ENCODE data around the gene GNA14. TPM values are rescaled to one million over a fixed set of nuclear protein-coding genes. Genes with fewer than 3 reads are reported as not detected.

The GNA14 gene
- total RNA-seq, 1 experiment from 2014 or later = 0.25 TPM

- Histone ChIP-seq H3K4me3 (replicated peaks in 1 of 2; ENCODE audit: low read depth in 1 of 2, low read length in 2 of 2) (no peak overlapping the region), H3K27me3 (ENCODE audit: insufficient read depth, low read length) (no peaks in the 10 kb centered on the region), H3K4me2 (ENCODE audit: low read length) (no peak overlapping the region), H2AFZ (ENCODE audit: low read depth, low read length, poor library complexity, severe bottlenecking) (no peak overlapping the region), H3K9me2 (ENCODE audit: insufficient read depth) (no peaks in the 10 kb centered on the region), H3K36me3 (ENCODE audit: control insufficient read depth in 1 of 2, insufficient read depth in 2 of 2, low read length in 2 of 2) (no peaks in the 10 kb centered on the region), H3K79me2 (ENCODE audit: insufficient read depth, low read length) (no peaks in the 10 kb centered on the region), H4K20me1 (ENCODE audit: insufficient read depth) (no peaks in the 10 kb centered on the region), H3K9ac (ENCODE audit: low read length) (no peak overlapping the region), H3K27ac (ENCODE audit: low read depth, low read length) (no peak overlapping the region), H3K4me1 (ENCODE audit: control insufficient read depth in 1 of 2, insufficient read depth in 2 of 2, low read length in 2 of 2) (no peaks in the 10 kb centered on the region), H3K9me3 (ENCODE audit: control insufficient read depth in 1 of 2, insufficient read depth in 1 of 2, low read depth in 1 of 2, low read length in 2 of 2) (no peaks in the 10 kb centered on the region)
- BruUV-seq (replicated peaks) = no TSS peak
- ChIA-PET RAD21 (ENCODE audit: low non-redundant PET in 1 of 2, low total read pairs in 2 of 2, uncharacterized antibody in 2 of 2, unreplicated experiment in 2 of 2) (no interaction called here), POLR2A (no interaction called here), CTCF (no interaction called here)
- DNase-seq (ENCODE audit: low read depth, low spot score) (no peak), ATAC-seq (no peak)
- intact Hi-C loops (cut with micrococcal nuclease) = no loop called here
- TF ChIP-seq YY1 (IDR thresholded peaks at IDR 0.05; ENCODE audit: extremely low read depth, insufficient replicate concordance, low read depth, low read length) (no peak), RAD21 (IDR thresholded peaks at IDR 0.05; ENCODE audit: low read depth) (no peak), EZH2phosphoT487 (IDR thresholded peaks at IDR 0.05; ENCODE audit: borderline replicate concordance) (no peak), SRF (IDR thresholded peaks at IDR 0.05; ENCODE audit: low read depth) (no peak), EGR1 (IDR thresholded peaks at IDR 0.05; ENCODE audit: low read depth) (no peak), CEBPB (IDR thresholded peaks at IDR 0.05; ENCODE audit: low read depth) (no peak)
- TF ChIP-seq, protein P1, sequence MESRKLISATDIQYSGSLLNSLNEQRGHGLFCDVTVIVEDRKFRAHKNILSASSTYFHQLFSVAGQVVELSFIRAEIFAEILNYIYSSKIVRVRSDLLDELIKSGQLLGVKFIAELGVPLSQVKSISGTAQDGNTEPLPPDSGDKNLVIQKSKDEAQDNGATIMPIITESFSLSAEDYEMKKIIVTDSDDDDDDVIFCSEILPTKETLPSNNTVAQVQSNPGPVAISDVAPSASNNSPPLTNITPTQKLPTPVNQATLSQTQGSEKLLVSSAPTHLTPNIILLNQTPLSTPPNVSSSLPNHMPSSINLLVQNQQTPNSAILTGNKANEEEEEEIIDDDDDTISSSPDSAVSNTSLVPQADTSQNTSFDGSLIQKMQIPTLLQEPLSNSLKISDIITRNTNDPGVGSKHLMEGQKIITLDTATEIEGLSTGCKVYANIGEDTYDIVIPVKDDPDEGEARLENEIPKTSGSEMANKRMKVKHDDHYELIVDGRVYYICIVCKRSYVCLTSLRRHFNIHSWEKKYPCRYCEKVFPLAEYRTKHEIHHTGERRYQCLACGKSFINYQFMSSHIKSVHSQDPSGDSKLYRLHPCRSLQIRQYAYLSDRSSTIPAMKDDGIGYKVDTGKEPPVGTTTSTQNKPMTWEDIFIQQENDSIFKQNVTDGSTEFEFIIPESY (IDR thresholded peaks at IDR 0.05; ENCODE audit: extremely low read depth, insufficient replicate concordance, low read length) = no peak
These were observed 136.6 kb downstream of the GNA14 start for GRCh38 chr9:77511525-77511924.

DNA sequence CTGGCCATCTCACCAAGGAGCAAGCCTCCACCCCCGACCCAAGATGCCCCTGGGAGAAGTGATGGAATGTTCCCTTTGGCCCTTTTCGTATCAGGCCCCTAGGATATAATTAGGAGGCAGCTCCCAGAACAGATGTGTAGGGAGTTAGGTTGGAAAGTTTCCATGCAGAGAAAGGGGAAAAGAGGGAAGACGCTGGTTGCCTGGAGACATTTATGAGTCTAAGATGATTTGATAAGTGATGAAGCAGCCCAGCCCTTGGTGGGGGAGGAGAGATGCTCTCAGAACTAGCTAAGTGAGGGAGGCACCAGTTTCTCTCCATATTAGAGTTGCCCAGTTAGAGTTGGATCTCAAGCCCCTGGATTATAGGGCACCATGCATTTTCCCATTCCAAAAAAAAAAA, 137.5 kb downstream of the GNA14 start:
- no peaks in the 10 kb centered on the region for H3K36me3 ChIP-seq (ENCODE audit: control insufficient read depth in 1 of 2, insufficient read depth in 2 of 2, low read length in 2 of 2)
- RAD21 ChIA-PET (ENCODE audit: low non-redundant PET in 1 of 2, low total read pairs in 2 of 2, uncharacterized antibody in 2 of 2, unreplicated experiment in 2 of 2) = no interaction called here
- TF ChIP-seq CEBPB (IDR thresholded peaks at IDR 0.05; ENCODE audit: low read depth) = no peak
- TF ChIP-seq RAD21 (IDR thresholded peaks at IDR 0.05; ENCODE audit: low read depth) = no peak
- no peak for TF ChIP-seq ZFX (IDR thresholded peaks at IDR 0.05)
- TF ChIP-seq EZH2 (IDR thresholded peaks at IDR 0.05) = no peak
- TF ChIP-seq POLR2AphosphoS5 (IDR thresholded peaks at IDR 0.05; ENCODE audit: low read depth, low read length) = no peak
- TF ChIP-seq FOSL1 (IDR thresholded peaks at IDR 0.05; ENCODE audit: low read depth) = no peak
- TF ChIP-seq REST (IDR thresholded peaks at IDR 0.05; ENCODE audit: low read depth) = no peak
- TF ChIP-seq YY1 (IDR thresholded peaks at IDR 0.05; ENCODE audit: extremely low read depth, insufficient replicate concordance, low read depth, low read length) = no peak
- TF ChIP-seq ZNF274 (IDR thresholded peaks at IDR 0.05; ENCODE audit: low read depth, low read length) = no peak
- no peak for TF ChIP-seq JUND (IDR thresholded peaks at IDR 0.05)
- CTCF ChIA-PET = no interaction called here
- H4K20me1 ChIP-seq (ENCODE audit: insufficient read depth) = no peaks in the 10 kb centered on the region
- no peak overlapping the region for H3K27ac ChIP-seq (ENCODE audit: low read depth, low read length)
- intact Hi-C loops (cut with micrococcal nuclease) = no loop called here
- no peak overlapping the region for H3K4me3 ChIP-seq (replicated peaks in 1 of 2; ENCODE audit: low read depth in 1 of 2, low read length in 2 of 2)
- H3K79me2 ChIP-seq (ENCODE audit: insufficient read depth, low read length) = no peaks in the 10 kb centered on the region
- H3K9ac ChIP-seq (ENCODE audit: low read length) = no peak overlapping the region
- BruUV-seq (replicated peaks) = no TSS peak
- H3K9me3 ChIP-seq (ENCODE audit: control insufficient read depth in 1 of 2, insufficient read depth in 1 of 2, low read depth in 1 of 2, low read length in 2 of 2) = no peaks in the 10 kb centered on the region
- DNase-seq (ENCODE audit: low read depth, low spot score) = no peak
- no peaks in the 10 kb centered on the region for H3K27me3 ChIP-seq (ENCODE audit: insufficient read depth, low read length)
- POLR2A ChIA-PET = no interaction called here
- no peaks in the 10 kb centered on the region for H3K4me1 ChIP-seq (ENCODE audit: control insufficient read depth in 1 of 2, insufficient read depth in 2 of 2, low read length in 2 of 2)
- ATAC-seq = no peak
- H2AFZ ChIP-seq (ENCODE audit: low read depth, low read length, poor library complexity, severe bottlenecking) = no peak overlapping the region
- no peak overlapping the region for H3K4me2 ChIP-seq (ENCODE audit: low read length)
- H3K9me2 ChIP-seq (ENCODE audit: insufficient read depth) = no peaks in the 10 kb centered on the region
